Activated CD4-positive, alpha-beta memory T cell treated with anti-CD3 and anti-CD28 coated beads, Interleukin-2, amount 10 ng/mL, durations not matched to agents 7 days and 5 days (primary cell): ENCODE measurements around the gene FSHR. TPM values are rescaled to one million over a fixed set of nuclear protein-coding genes. Genes with fewer than 3 reads are reported as not detected.

Source experiments
- CTCF ChIA-PET: fragments of 350-600 bp; sonication (Branson Sonifier 250); formaldehyde crosslinking; loops from one replicate; lab custom pipeline; 2021; ENCODE audit warnings: antibody characterized with exemption, inconsistent platforms; lab: Charles Lee
- POLR2A ChIA-PET: fragments of 350-600 bp; sonication (Branson Sonifier 250); formaldehyde crosslinking; loops from one replicate; lab custom pipeline; 2021; ENCODE audit warnings: antibody characterized with exemption; lab: Charles Lee
- DNase-seq: peaks from one replicate; pipeline ENCODE4 v3.0.0-alpha.2; 2020
- H3K27ac Mint-ChIP-seq: one replicate; pipeline ENCODE4 v1.8.0; 2021; ENCODE audit warnings: mild to moderate bottlenecking, mixed read lengths
- H3K27me3 Mint-ChIP-seq: one replicate; pipeline ENCODE4 v1.8.0; 2021; ENCODE audit warnings: mixed read lengths
- H3K36me3 Mint-ChIP-seq: one replicate; pipeline ENCODE4 v1.8.0; 2021; ENCODE audit warnings: low read depth, mixed read lengths
- H3K4me1 Mint-ChIP-seq: one replicate; pipeline ENCODE4 v1.8.0; 2021; ENCODE audit warnings: mixed read lengths
- H3K4me3 Mint-ChIP-seq: one replicate; pipeline ENCODE4 v1.8.0; 2021; ENCODE audit warnings: mild to moderate bottlenecking, mixed read lengths
- H3K9me3 Mint-ChIP-seq: one replicate; pipeline ENCODE4 v1.8.0; 2021; ENCODE audit warnings: mixed read lengths
- total RNA-seq, 2 experiments: library from RNA; stranded (reverse); gene quantifications; one replicate each; pipeline ENCODE4 v1.2.3, GENCODE V29; 2021

FSHR gene
- total RNA-seq, 2 experiments from 2014 or later = not detected

DNA sequence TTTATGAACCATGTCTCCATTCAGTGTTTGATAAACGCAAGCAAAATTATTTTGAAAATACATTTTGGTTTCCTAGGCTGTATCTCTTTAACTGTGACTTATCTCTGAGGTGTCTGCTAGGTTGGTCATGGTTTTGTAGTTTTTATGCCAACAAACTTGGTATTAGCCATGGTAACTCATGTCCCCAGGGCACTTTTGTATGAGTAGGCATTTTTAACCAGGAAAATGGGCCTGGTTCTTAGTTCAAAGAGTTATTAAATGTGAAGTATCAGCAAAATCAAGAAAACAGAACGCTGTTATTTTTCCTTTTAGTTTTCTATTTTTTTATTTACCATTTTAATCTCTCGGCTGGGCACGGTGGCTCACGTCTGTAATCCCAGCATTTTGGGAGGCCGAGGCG lies 219.5 kb downstream of the FSHR start:
- H3K9me3 Mint-ChIP-seq = no peaks in the 10 kb centered on the region
- H3K36me3 Mint-ChIP-seq = no peaks in the 10 kb centered on the region
- no peak for DNase-seq
- H3K4me1 Mint-ChIP-seq = no peaks in the 10 kb centered on the region
- ChIA-PET CTCF (no interaction called here), POLR2A (no interaction called here)
- H3K27ac Mint-ChIP-seq = no peak overlapping the region
- H3K27me3 Mint-ChIP-seq = no peaks in the 10 kb centered on the region
- H3K4me3 Mint-ChIP-seq = no peak overlapping the region

DNA sequence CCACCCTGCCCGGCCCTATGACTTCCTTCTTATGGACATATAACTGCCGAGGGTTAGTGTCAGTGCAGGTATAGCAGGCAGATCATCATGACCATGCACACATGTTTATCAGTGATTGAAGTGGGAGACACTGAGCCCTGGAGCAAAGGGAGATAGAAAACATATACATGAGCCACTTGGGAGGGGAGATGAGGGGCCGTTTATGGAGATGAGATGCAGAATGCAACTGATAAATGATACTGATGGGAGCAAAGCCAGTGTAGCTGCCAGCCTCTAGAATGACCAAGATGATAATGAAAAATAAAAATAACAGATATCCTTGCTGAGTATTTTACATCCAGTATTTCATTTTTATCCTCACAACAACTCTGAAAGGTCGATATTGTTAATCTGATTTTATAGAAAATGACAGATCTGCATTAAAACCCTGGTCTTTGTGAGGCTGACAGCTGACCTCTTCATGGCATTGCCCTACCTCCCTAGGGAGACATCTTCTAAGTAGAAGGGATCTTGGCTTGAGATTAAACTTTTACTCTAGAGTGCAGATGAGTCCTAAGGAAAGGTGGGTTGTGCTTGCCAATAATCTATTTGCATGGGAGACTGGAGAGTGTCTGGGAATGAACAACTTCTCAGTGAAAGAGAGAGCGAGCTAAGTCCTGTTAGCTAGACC lies 220.4 kb downstream of the FSHR start:
- no peaks in the 10 kb centered on the region for H3K36me3 Mint-ChIP-seq
- POLR2A ChIA-PET = no interaction called here
- H3K9me3 Mint-ChIP-seq = no peaks in the 10 kb centered on the region
- H3K27me3 Mint-ChIP-seq = no peaks in the 10 kb centered on the region
- no peak overlapping the region for H3K27ac Mint-ChIP-seq
- CTCF ChIA-PET = no interaction called here
- no peak overlapping the region for H3K4me3 Mint-ChIP-seq
- no peak for DNase-seq
- H3K4me1 Mint-ChIP-seq = no peaks in the 10 kb centered on the region

DNA sequence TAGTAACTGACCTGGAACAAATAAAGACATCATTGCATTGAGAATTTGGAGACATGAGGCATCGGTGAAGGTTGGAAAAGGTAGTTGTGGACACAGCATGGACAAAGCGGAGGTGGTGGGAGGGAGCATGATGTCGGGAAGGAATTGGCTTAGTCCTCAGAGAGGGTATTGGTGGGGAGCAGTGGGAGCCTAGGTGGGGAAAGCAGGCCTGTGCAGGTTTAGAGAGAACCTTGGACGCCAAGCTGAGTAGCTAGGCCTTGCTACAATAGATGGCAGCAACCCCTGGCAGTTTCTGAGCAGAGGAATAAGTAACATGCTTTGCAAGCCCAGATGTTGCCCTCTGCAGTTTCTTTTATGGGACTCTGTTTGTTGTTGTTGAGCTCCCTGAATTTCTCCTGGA lies 221.6 kb downstream of the FSHR start:
- no peak overlapping the region for H3K27ac Mint-ChIP-seq
- H3K4me1 Mint-ChIP-seq = no peaks in the 10 kb centered on the region
- POLR2A ChIA-PET = no interaction called here
- H3K4me3 Mint-ChIP-seq = no peak overlapping the region
- DNase-seq = no peak
- H3K9me3 Mint-ChIP-seq = no peaks in the 10 kb centered on the region
- no peaks in the 10 kb centered on the region for H3K36me3 Mint-ChIP-seq
- CTCF ChIA-PET = no interaction called here
- no peaks in the 10 kb centered on the region for H3K27me3 Mint-ChIP-seq

DNA sequence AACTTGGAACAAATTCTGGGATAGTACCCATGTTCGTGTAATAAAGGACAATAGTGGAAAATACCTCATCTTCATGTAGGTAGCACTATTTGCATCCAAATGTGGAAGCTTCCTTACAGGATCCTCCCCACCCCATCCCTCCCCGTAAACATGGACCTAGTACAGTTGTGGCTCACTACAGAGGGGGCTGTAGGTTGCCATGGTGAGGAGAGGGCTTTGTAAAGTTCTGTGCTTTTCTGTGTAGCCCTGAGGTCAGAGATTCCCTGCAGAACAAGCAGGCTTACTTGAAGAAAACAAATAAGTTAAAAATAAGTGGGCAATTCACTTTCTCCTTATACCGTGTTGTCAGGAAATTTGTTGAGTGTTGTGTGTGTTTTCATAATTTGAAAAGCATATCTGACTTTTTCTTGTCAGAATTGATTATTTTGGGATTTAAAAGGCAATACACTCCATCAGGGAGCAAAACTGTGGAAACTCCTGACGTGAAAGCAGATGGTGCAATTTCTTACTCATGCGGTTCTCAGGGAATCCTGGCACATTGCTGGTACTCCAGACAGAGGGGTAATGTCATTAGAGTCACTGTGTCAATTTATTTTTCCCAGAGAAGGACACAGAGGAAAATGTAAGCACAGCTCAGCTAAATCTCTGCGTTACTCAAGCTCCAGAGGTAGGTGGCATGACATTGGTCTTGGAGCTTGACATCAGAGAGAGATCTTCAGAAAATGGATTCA lies 224.6 kb downstream of the FSHR start:
- no peak for DNase-seq
- Mint-ChIP-seq H3K4me3 (no peak overlapping the region), H3K4me1 (no peaks in the 10 kb centered on the region), H3K27ac (no peak overlapping the region), H3K27me3 (no peaks in the 10 kb centered on the region), H3K36me3 (no peaks in the 10 kb centered on the region), H3K9me3 (no peaks in the 10 kb centered on the region)
- POLR2A ChIA-PET = no interaction called here
- CTCF ChIA-PET = no interaction called here

DNA sequence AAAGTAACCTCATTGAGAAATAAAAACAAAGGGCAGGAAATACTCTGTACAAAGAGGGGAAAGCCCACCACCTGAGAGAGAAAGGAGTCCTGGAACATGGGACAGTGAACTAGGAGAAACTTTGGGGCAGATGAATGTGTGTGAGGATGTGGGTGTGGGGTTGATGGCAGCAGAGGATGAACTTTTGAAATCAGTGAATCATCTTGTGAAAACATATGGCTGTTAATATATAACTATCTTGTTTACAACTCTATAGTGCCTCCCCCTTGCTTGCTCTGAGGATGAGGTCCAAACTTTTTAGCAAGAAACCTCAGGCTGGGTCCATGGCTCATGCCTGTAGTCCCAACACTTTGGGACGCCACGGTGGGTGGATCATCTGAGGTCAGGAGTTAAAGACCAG lies 227.0 kb downstream of the FSHR start:
- no peak for DNase-seq
- no peak overlapping the region for H3K27ac Mint-ChIP-seq
- no peak overlapping the region for H3K4me3 Mint-ChIP-seq
- H3K4me1 Mint-ChIP-seq = no peaks in the 10 kb centered on the region
- H3K9me3 Mint-ChIP-seq = peaks cover 3% of the 10 kb centered on the region
- H3K36me3 Mint-ChIP-seq = no peaks in the 10 kb centered on the region
- H3K27me3 Mint-ChIP-seq = no peaks in the 10 kb centered on the region
- ChIA-PET POLR2A (no interaction called here), CTCF (no interaction called here)

DNA sequence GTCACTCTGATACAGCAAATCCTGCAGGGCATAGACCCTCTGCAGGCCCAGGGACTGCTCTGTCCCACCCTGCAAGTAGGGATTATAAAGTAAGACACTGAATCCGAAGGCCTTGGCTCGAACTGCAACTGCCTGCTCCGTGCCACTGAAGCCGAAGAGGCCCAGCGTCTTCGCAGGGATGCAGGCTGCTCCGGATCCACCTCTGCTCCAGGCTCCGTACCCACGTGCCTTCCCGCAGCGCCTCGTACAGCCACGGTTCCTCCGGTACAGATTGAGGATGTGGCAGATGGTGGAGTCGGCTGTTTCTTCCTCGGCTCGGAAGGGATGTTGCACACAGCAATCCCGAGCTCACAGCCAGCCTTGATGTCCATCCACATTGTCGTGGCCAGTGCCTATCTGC lies 238.4 kb downstream of the FSHR start:
- no peak overlapping the region for H3K27ac Mint-ChIP-seq
- ChIA-PET CTCF (no interaction called here), POLR2A (no interaction called here)
- no peaks in the 10 kb centered on the region for H3K4me1 Mint-ChIP-seq
- no peak overlapping the region for H3K4me3 Mint-ChIP-seq
- peaks cover 4% of the 10 kb centered on the region for H3K9me3 Mint-ChIP-seq
- DNase-seq = no peak
- no peaks in the 10 kb centered on the region for H3K36me3 Mint-ChIP-seq
- no peaks in the 10 kb centered on the region for H3K27me3 Mint-ChIP-seq

DNA sequence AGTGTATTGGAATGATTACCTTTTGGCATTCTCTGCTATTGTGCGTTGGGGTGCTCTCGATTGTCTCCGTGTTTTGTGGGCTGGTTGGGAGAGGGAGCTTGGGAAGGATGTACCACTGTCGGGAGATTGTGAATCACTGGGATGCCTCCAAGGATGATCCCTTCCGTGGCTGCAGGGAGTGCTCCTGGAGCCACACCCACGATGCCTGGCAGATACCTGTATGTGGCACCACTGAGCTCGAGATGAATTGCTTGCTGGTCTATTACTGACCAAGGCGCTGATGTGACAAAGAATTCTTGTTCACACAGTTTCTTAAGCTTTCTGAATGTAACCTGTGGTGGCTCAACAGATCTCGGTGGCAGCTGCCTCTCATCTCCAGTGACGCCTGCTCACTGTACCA lies 239.1 kb downstream of the FSHR start:
- ChIA-PET POLR2A (no interaction called here), CTCF (no interaction called here)

DNA sequence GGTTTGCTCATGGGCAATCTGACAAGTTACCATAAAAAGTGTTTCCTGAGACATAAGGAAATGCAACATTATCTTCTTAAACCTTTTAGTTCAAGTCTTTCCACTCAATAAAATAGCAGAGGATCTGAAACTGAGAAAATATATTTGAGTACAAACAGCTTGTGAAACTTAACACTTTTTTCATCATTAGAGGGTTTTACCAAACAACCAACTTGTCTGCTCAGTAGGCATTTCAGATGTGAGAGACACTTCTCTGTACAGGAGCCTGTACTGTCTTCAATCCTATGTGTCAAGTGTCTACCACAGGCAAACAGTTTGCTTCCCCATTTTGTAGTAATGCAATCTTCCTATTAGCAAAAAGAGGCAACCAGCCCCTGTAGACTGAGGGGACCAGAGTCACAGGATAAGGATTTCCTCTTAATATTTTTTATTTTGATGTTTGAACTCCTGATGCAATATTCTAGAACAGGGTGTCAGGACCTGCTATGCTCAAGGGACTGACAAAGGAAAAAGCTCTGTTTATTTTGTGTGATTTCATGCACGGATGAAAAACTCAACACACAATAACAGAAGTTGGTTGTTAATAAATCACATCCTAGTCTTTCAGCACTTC lies 239.7 kb downstream of the FSHR start:
- peaks cover 4% of the 10 kb centered on the region for H3K9me3 Mint-ChIP-seq
- H3K27ac Mint-ChIP-seq = no peak overlapping the region
- H3K27me3 Mint-ChIP-seq = no peaks in the 10 kb centered on the region
- H3K36me3 Mint-ChIP-seq = no peaks in the 10 kb centered on the region
- CTCF ChIA-PET = no interaction called here
- POLR2A ChIA-PET = no interaction called here
- H3K4me3 Mint-ChIP-seq = no peak overlapping the region
- DNase-seq = no peak
- no peaks in the 10 kb centered on the region for H3K4me1 Mint-ChIP-seq

More for the DNA sequence above, 239.1 kb downstream of the FSHR start:
- Mint-ChIP-seq H3K4me1 (no peaks in the 10 kb centered on the region), H3K9me3 (peaks cover 4% of the 10 kb centered on the region), H3K27me3 (no peaks in the 10 kb centered on the region), H3K36me3 (no peaks in the 10 kb centered on the region), H3K4me3 (no peak overlapping the region), H3K27ac (no peak overlapping the region)
- no peak for DNase-seq
